GM18907 (cell line): ENCODE results near the gene GRK5.

ENCODE experiments used
- ATAC-seq: cut with Tn5 transposase; IDR thresholded peaks from one replicate; pipeline ENCODE4 v1.9.1; 2021; ENCODE audit warnings: mild to moderate bottlenecking, moderate library complexity; ENCODE audit not compliant: unreplicated experiment

The GRK5 gene

DNA sequence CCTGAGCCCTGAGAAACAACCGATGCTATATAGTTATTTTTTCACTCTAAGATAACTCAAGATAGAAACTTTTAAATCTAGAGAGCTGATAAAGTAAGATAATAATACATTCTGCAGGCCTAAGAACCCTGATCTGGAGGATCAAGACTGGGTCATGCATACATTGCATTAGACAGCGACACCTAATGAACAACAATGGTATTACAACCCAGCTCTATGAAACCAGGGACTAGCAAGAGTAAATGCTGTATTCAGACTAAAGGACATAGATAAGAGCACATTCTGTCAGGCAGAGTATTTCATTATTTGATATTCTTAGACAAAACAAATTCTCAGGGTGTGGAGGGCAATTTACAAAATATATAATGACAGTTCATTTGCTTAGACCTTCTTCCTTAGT lies 148.6 kb downstream of the GRK5 start:
- ATAC-seq: no peak

DNA sequence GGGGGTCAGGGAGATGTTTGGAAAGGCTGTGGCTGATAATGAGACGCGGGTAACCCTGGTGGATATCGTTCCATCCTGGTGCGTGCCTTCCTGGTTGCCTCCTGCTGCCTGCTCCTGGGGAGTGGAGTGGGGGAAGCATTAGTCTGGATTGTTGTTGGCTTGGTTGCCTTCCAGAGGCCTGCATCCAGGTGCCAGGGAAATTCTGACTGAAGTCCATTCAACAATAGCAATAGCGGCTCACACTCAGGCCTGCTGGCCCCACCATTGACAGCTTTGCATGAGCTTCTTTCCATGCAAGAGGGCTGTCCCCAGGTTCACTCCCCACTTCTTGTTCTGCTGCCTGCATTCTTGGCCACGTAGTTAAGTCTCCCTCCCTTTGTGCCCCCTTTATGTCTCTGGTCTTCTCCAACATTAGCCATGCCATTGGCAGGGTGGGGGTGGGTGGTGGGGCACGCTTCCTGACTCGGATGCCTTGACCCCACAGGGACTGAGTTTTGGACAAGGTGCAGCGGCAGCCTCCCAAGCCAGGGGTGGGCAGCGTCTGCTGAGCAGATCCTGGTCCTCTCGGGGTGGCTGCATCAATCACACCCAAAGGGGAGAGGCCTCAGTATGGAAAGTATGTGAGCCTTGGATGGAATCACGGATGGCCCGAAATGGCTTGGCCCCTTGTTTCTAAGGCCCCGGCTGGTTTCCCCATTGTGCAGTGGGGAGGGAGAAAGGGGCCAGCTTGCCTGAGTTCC lies 150.2 kb downstream of the GRK5 start:
- no peak for ATAC-seq

DNA sequence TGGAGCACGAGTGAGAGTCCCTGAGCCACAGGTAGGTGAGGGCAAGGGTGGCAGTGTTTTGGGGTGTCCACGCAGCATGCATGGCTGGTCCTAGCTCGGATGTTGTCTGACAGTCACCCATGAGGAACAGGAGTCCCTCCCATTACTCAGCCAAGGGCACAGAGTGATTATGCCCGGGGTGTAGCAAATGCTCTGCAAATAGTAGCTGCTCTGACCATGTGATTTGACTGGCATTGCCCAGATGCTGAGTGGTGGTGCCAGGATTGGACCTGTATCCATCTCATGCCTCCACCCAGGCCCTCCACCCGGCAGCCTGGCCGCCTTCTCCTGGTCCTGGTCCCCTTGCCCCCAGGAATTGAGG lies 150.8 kb downstream of the GRK5 start:
- no peak for ATAC-seq

DNA sequence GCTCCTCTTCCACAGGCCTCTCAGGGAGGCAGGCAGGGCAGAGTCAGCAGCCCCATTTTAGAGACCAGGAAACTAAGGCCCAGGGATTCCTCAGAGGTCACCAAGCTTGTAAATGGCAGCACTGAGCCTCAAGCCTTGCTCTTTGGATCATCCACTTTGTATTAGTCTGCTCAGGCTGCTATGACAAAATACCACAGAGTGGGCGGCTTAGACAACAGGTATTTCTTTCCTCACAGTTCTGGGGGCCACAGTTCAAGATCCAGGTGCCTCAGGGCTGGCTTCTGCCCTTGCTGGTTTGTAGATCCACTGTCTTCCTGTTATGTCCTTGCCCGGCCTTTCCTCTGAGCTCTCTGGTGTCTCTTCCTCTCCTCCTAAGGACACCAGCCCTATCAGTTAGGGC lies 151.2 kb downstream of the GRK5 start:
- no peak for ATAC-seq

DNA sequence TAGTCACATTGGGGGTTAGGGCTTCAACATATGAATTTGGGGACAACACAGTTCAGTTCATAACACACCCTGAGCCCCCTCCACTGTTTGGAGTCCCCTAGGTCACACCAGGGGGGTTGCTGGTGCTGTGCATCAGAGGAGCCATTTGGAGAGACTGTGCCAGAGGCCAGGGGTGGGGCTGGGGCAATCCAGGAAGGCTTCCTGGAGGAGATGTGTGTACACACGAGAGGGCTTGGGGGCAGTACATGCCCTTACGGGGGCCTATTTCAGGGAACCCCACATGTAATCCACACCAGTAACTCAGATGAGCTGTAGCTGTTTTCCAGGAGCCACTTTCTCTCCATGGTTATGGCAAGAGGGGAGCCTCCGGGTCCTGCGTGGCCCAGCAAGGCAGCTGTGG lies 151.7 kb downstream of the GRK5 start:
- ATAC-seq: no peak

DNA sequence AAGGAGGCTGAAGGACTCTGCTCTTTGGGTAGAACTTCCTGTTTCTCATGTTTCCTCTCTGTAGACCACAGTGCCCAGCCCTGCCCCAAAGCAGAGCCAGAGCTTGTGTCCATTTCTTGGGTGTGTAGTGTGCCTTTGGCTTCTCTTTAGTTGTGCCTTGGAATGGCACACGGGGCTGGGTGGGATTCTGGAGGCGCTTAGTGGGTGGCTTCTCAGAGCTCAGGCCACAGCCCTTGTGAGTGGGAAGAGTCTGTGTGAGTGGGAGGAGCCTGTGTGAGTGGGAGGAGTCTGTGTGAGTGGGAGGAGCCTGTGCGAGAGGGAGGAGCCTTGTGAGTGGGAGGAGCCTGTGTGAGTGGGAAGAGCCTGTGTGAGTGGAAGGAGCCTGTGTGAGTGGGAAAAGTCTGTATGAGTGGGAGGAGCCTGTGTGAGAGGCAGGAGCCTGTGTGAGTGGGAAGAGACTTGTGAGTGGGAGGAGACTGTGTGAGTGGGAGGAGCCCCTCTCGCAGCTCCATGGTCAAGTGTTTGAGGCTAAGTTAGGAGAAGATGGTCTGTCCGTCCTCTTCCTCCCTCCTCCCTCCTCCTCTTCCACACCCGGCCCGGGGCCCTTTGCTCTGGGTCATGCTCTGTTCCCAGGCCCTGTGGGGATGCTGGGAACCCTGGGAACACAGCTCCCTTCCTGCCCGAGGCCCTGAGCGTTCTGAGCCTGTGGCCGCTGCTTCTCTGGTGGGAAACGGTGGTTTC lies 153.0 kb downstream of the GRK5 start:
- no peak for ATAC-seq

DNA sequence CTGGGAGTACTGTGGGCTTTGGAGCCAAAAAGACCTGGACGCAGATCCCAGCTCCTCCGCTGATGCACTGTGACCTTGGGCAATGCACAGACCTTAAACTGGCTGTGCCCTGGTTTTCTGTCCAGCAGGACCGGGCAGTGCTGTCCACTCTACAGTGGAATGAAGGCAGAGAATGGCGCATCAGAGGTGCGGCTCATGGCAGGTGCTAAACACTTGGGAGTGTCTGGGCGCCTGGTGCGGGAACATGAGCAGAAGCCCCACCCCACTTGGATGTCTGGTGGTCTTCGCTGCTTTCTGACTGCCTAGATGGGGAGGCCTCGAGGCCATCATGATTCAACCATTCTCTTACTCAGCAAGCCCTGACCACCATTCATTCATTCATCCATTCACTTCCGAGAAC lies 153.7 kb downstream of the GRK5 start:
- ATAC-seq: no peak

DNA sequence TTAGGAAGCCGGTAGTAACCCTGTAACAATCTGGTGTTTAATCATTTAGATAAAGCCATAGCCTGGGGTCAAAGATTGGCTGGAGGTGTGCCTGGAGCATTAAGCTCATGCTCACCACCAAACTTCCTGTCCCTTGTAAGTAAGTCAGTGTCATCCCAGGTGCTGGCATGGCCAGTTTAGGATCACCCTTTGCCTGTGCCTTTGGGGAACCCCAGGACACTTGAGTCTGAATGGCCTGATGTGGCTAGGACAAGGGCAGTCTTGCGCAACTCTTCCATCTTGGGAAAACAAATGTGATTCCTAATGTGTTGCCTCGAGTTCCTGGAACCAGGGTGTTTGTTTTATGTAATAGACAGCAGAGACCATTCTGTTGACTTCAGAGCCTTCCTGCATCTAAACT lies 154.8 kb downstream of the GRK5 start:
- ATAC-seq: no peak

DNA sequence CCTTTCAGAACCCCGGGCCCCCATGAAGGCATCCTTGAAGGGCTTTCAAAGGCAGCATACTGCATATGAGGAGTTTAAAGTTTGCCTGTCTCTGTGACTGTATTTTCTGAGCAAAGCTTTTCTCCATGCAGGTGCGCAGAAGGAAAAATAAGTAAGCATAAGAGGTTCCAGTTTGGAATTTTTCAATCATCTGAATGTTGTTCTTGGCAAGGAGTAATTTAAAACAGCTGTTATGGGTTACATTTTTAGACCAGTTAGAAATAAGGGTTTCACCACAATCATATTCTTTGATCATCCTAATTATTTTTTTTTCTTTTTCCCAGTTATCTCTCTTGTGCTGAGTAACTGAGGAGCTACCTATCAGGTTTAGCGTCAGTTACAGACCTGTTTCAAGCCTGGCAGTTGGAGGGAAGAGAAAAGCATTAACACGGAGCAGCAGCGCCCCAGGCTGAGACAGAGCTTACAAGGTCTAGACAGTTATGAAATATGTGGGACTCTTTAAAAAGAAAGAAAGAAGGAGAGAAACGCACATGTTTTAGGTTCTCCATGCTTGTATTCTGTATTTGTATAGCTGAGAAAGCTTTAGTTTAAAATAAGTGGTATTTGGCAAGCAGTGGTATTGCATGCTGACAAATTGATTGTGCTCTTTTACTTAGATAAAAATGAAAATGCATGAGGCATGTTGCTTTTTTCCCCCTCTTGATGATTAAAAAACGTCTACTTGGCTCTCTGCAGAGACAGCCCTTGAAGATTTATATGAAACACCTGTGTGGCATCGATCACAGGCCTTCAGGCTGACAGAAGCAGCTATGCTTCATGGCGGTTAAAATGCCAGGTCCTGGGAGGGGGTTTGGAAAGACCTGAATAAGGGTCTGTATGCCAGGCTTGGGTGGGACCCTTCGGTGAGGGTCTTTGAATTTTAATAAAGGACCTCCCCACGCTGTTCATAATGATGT lies 157.6 kb downstream of the GRK5 start:
- no peak for ATAC-seq

DNA sequence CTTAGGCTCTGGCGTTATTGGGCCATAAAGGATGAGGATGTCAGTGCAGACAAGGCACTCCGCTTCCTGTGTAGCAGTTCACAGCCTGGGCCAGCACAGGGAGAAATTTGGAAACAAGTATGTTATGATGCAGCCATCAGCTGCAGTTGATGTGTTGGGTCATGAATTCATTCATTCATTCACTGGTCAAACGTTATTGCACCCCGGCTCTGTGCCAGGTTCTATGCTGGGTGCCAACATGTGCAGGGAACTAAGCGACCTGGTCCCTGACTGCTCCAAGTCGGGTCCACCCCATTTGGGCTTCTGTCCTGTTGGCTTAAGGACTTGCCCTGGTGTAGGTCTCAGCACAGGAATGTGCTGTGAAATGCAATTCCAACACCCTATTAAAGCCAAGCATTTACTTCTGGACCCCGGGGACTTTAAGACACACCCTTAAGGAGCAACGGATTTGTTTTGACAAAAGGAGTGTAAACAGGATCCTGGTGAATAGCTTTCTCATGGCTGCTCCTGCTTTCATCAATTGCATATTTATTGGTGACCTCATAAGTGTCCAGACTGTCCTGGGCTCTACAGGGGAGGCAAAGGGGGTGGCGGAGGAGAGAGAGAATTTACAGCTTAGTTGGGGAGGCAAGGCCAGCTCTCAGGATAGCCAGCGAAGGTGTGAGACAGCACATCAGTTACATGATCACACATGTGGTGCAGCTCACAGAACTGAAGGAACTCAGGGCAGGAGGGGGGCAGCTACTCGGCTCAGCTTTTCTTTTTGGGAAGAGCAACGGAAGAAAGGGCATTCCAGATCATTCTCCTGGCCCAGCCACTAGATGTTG lies 158.6 kb downstream of the GRK5 start:
- ATAC-seq: no peak

DNA sequence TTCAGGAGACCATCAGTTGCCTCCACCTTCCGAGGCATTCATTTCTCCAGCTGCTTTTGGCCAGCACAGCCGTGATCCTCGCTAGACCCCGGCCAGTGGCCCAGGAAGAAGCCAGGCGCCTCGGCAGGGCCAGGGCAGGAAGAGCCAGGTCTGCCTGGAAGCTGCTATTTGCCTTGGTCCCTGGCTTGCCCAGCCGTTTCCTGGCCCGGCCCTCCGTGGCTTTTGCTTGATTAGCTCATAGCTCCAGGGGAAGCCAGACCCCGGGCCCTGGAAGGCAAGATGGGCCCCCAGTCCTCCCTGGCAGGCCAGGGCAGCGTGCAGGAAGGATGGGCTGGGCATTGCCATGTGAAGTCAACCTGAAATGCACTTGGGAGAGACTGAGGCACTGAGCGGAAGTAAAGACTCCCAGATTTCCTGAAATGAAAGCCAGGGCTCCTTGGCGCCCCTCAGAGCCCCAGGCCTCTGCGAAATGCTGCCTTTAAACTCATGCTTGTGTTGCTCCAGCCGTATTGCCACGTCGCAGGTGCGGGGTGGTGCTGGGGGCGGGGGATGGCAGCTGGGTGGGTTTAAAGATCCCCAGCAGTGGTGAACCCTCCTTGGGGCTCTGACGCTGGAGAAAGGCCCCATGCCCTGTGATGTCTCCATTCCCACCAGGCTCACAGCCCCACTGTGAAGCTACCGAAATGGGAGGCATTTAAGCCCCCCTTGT lies 160.6 kb downstream of the GRK5 start:
- ATAC-seq: no peak

DNA sequence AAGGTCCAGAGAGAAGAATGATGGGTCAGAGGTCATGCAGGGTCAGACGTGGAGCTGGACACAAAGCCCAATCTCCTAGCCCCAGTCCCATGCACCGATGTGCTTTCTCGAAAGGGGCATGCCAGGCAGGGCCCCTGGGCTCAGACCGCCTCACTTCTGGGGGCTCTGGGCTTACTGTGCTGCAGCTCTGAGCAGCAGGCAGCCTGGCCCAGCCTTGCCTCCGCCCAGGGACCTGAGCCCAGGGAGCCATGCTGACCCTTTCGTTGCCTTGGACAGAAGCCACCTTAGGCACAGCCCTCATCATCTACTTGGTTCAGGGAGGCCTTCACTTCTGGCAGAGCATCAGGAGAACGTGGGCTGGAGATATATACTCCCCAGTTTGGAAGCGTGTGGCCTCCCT lies 161.2 kb downstream of the GRK5 start:
- ATAC-seq: no peak

DNA sequence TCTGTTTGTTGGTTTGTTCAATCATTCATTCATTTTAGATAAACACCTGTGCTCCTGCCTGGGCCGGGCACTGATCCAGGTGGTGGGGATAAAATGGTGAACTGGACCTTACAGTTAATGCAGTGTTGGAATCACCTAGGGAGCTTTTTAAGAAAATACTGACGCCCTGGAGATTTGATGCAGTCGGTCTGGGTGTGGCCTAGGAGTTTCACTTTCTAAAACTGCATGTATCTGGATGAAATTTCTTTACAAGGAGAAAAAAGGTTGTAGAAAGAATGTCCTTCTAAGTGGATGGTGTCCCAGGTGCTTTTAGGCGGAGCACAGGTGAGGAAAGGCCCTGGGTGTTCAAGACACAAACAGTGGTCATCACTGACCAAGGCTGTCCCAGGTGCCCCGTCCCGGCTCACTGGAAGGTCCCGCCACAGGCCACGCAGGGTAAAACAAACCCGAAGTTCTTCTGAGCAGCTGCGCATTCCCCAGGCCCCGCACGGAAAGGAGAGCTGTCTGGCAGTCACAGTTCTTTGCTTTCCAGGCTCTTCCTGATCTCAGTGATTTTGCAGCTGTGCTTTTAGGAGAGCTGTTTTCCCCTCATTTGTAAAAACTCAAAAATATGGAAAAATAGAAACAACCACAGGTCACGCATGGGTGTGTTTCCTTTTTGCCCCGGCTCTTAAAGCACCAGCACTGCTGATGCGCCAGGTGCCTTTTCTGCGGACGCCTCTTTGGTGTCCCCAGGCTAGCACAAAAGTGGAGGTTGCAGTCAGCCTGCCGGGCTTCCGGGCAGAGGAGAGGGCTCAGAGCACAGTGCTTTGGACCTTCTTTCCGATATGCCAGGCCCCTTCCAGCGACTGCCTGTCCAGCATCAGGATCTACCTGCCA lies 161.9 kb downstream of the GRK5 start:
- peak; percentile 66 for ATAC-seq

DNA sequence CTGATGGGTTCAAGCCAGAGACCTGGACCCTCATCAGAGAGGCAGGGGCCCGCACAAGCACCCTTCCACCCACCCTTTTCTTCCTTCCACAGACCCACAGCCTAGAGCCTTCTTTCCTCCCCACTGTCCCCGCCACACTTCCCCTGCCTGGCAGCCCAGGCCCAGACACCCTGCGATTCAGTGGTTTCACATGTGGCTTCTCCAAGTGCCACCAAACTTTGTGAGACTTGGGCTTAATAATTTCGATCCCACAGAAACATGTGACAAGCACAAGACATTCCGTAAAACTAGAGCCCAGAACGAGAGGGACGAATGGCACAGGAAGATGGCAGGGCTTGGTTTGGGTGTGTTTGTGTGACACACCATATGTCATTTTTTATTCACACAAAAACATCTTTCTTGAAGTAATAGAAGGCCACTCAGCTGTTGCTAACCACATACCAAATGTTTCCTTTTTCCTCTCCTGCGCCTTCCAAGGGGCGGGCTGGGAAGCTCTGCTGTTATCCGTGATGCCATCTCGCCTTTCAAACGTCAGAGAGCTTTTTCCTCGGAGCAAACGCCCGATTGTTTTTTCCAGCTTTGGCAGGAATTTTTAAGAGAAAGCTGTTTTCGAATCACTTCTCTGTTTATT lies 162.9 kb downstream of the GRK5 start:
- no peak for ATAC-seq

DNA sequence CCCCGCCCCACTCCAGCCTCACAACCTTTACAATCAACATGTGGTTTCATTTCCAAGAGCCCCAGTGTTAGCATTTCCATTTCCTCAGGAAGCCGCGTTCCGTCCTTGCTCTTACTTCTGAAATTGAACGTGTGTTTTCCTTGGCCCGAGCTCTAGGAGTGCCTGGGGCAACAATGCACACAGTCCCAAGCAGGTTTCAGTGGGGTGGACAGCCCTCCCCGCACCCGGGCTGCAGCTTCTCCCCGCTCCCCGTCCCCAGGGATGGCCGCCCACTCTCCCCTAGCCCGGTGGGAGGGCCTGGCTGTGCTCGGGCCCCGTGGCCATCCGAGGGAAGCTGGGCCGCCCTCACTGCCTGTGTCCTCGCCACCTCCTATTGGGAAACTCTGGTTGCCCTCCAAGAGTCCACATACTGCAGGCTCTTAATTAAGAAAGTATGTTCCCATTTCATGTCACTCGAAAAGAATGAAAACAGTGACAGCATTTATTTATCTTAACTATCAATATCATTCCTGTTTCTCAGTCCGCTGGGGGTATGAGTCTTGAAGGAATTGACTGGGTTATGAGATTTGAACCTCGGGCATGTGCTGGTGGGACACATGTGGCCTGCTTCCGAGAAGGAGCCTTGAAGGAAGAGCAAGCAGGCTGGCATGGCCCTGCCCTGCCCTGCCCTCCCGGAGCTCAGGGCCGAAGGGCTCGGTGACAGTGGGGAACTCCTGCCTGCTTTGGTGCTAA lies 163.8 kb downstream of the GRK5 start:
- ATAC-seq: no peak

DNA sequence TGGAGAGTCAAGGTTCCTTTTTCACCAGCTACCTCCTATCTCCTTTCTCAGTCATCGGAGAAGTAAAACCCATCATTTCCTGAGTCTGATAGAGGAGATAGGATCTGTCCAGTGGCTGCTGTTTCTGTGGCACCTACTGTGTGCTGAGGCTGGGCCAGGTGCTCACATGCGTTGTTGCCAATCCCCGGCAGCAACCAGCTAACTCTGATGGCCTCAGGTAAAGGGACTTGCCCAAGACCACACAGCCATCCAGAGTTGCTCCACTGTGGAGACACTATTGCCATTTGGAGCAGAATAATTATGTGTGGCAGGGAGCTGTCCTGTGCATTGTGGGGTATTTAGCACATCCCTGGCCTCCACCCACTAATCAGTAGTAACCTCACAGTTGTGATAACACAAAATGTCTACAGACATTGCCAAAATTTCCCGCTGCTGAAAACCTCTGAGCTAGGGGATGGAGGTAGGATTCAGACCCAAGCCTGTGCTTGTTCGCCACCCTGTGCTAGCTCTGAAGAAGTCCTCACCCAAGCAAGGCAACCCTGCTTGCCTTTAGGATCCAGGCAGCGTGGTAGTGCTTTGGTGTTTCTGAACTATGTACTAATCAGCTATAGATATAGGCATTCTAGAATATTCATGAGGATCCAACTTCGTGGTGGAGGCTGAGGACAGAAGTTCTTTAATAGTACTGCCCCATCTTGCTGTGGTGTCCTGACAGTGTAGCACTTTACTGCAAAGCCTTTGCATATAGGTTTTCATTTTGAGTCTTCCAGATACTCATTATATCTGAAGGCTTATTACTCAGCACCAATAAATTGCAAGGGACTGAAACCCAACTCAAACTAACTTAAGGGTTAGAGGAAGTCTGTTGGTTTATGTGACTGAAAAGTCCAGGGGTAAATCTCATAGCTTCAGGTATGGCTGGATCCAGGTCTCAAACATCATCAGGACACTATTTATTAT lies 164.6 kb downstream of the GRK5 start:
- no peak for ATAC-seq
